PC-3 (cell line): ENCODE results near the gene MLF2. TPM values are rescaled to one million over a fixed set of nuclear protein-coding genes. Genes with fewer than 3 reads are reported as not detected.

Source experiments
- ATAC-seq: fragments of 200-7000 bp; cut with Tn5 transposase; 2 replicates; pipeline ENCODE4 v1.9.1; 2020; ENCODE audit warnings: mild to moderate bottlenecking, moderate library complexity
- BruUV-seq: library from RNA; stranded (reverse); fragments of 400-500 nt; replicated peaks from 2 replicates; lab custom pipeline; 2021; lab: Mats Ljungman, UMichigan
- CTCF ChIA-PET: fragments of 300-600 bp; sonication (Branson Sonifier 250); formaldehyde crosslinking; loops from one replicate; lab custom pipeline; 2022; ENCODE audit warnings: antibody characterized with exemption; lab: Charles Lee
- POLR2A ChIA-PET: fragments of 300-600 bp; sonication (Branson Sonifier 250); formaldehyde crosslinking; loops from one replicate; lab custom pipeline; 2022; ENCODE audit warnings: antibody characterized with exemption; ENCODE audit not compliant: unreplicated experiment; lab: Charles Lee
- DNase-seq: peaks from one replicate; pipeline ENCODE4 v3.0.0-alpha.2; 2015
- H2AFZ ChIP-seq: fragments of 300-600 bp; sonication (generic); 2 replicates; pipeline ENCODE4 v1.6.0; 2016; ENCODE audit warnings: antibody characterized with exemption, low read length
- H3F3A ChIP-seq: fragments of 300-600 bp; sonication (generic); one replicate; pipeline ENCODE4 v1.6.0; 2017; ENCODE audit warnings: antibody characterized with exemption, low read length, control low read depth, mild to moderate bottlenecking; ENCODE audit not compliant: unreplicated experiment
- H3K27ac ChIP-seq: fragments of 300-600 bp; sonication (generic); 2 replicates; pipeline ENCODE4 v1.5.1; 2016; ENCODE audit warnings: mild to moderate bottlenecking, low read length
- H3K27me3 ChIP-seq: fragments of 300-600 bp; sonication (generic); 2 replicates; pipeline ENCODE4 v1.6.1; 2016; ENCODE audit warnings: low read length, mixed read lengths
- H3K36me3 ChIP-seq: fragments of 300-600 bp; sonication (generic); 2 replicates; pipeline ENCODE4 v1.6.1; 2016; ENCODE audit warnings: low read depth, mixed run types, low read length, mixed read lengths
- H3K4me1 ChIP-seq: fragments of 300-600 bp; sonication (generic); 2 replicates; pipeline ENCODE4 v1.5.1; 2016; ENCODE audit warnings: low read length; ENCODE audit not compliant: insufficient read depth
- H3K4me2 ChIP-seq: fragments of 300-600 bp; sonication (generic); 2 replicates; pipeline ENCODE4 v1.6.0; 2016; ENCODE audit warnings: low read length
- H3K4me3 ChIP-seq: fragments of 300-600 bp; sonication (generic); 2 replicates; pipeline ENCODE4 v1.5.1; 2016; ENCODE audit warnings: mild to moderate bottlenecking, low read length, mixed read lengths
- H3K79me2 ChIP-seq: fragments of 300-600 bp; sonication (generic); 2 replicates; pipeline ENCODE4 v1.6.1; 2017; ENCODE audit warnings: low read length, mixed read lengths
- H3K9ac ChIP-seq: fragments of 300-600 bp; sonication (generic); 2 replicates; pipeline ENCODE4 v1.6.0; 2016; ENCODE audit warnings: mild to moderate bottlenecking, low read length
- H3K9me2 ChIP-seq: fragments of 300-600 bp; sonication (generic); replicated peaks from 2 replicates; pipeline ENCODE4 v1.6.1; 2016; ENCODE audit warnings: mixed run types, low read length, mixed read lengths
- H3K9me3 ChIP-seq: fragments of 300-600 bp; sonication (generic); 2 replicates; pipeline ENCODE4 v1.6.1; 2016; ENCODE audit warnings: low read length, mixed read lengths
- H4K20me1 ChIP-seq: fragments of 300-600 bp; sonication (generic); 2 replicates; pipeline ENCODE4 v1.6.1; 2016; ENCODE audit warnings: low read length, mixed read lengths
- CTCF ChIP-seq: fragments of 300-600 bp; sonication (generic); conservative IDR thresholded peaks from 2 replicates; pipeline ENCODE4 v1.5.1; 2017; ENCODE audit warnings: antibody characterized with exemption, low read depth, mild to moderate bottlenecking, low read length
- EZH2 ChIP-seq: fragments of 300-600 bp; sonication (generic); IDR thresholded peaks from one replicate; pipeline ENCODE4 v1.6.1; 2017; ENCODE audit warnings: antibody characterized with exemption, mild to moderate bottlenecking, low read length; ENCODE audit not compliant: unreplicated experiment
- EZH2phosphoT487 ChIP-seq: fragments of 300-600 bp; sonication (generic); IDR thresholded peaks from 2 replicates; pipeline ENCODE4 v1.6.1; 2018; ENCODE audit warnings: mild to moderate bottlenecking, antibody characterized with exemption, low read length, borderline replicate concordance
- intact Hi-C: fragments of 100-400 bp; cut with micrococcal nuclease; formaldehyde crosslinking; loops from 2 replicates; pipeline ENCODE4 v1.9.0; 2023
- total RNA-seq: library from RNA; depleted of rRNA; stranded (reverse); fragments of >200 nt; gene quantifications from 2 replicates; pipeline ENCODE4 v1.2.3, GENCODE V29; 2014

MLF2 gene
- total RNA-seq, 1 experiment from 2014 or later = 222 TPM

DNA sequence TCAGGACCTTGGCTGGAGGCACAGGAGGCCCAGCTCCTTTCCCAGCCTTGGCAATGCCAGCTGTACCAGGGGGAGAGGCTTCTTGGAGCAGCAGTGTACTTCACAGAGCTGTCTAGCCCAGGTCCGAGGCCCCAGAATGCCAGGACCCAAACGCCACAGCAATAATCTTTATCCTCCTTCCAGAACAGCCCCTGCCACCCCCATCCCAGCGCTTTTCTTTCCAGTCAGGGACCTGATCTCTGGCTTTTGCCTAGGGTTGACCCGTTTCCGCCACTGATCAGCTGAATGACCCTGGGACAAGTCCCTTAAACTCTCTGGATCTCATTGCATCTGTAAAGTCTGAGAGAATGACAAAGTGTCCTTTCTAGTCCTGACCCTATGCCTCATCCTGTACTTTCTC lies 24.4 kb upstream of the MLF2 start:
- Histone ChIP-seq H3K79me2 (no peaks in the 10 kb centered on the region), H2AFZ (no peak overlapping the region), H3K9me3 (no peaks in the 10 kb centered on the region), H3K9me2 (no peaks in the 10 kb centered on the region), H3K4me3 (no peak overlapping the region), H4K20me1 (no peaks in the 10 kb centered on the region), H3K27ac (no peak overlapping the region), H3F3A (no peaks in the 10 kb centered on the region), H3K27me3 (no peaks in the 10 kb centered on the region), H3K4me2 (no peak overlapping the region), H3K4me1 (peaks cover 4% of the 10 kb centered on the region; the same call in 1 of the 2 replicates), H3K9ac (no peak overlapping the region), H3K36me3 (no peaks in the 10 kb centered on the region)
- no peak for TF ChIP-seq EZH2phosphoT487
- no peak for TF ChIP-seq CTCF
- no peak for TF ChIP-seq EZH2
- intact Hi-C loops = no loop called here
- ChIA-PET CTCF (no interaction called here), POLR2A (no interaction called here)
- ATAC-seq (no peak), DNase-seq (no peak)
- BruUV-seq = no TSS peak

GRCh38 chr12:6775185-6776174 lies 22.5 kb upstream of the MLF2 start:
- Histone ChIP-seq H3K4me2 (no peak overlapping the region), H4K20me1 (no peaks in the 10 kb centered on the region), H3K27ac (no peak overlapping the region), H3K79me2 (no peaks in the 10 kb centered on the region), H3K9me2 (no peaks in the 10 kb centered on the region), H3F3A (no peaks in the 10 kb centered on the region), H3K36me3 (no peaks in the 10 kb centered on the region), H3K9ac (no peak overlapping the region), H2AFZ (no peak overlapping the region), H3K27me3 (no peaks in the 10 kb centered on the region), H3K9me3 (no peaks in the 10 kb centered on the region), H3K4me3 (no peak overlapping the region), H3K4me1 (peaks cover 4% of the 10 kb centered on the region; the same call in 1 of the 2 replicates)
- no TSS peak for BruUV-seq
- TF ChIP-seq EZH2 (no peak), EZH2phosphoT487 (no peak), CTCF (no peak)
- CTCF ChIA-PET = no interaction called here
- intact Hi-C loops = no loop called here
- ATAC-seq = peak; percentile 18
- POLR2A ChIA-PET = no interaction called here
- DNase-seq = no peak
